NCI-H1694 treated with DMSO at 0.1 percent for 48 hours (cell line): ENCODE data around the gene ABCC1.
"Not testable (repeated sequence)": the region's sequence is repeated elsewhere in the genome, so short reads cannot be mapped to it uniquely, and the experiment has no call there.

ENCODE experiments used
- DNase-seq: peaks from one replicate; lab custom pipeline; 2025; lab: John Stamatoyannopoulos, UW

Gene ABCC1

DNA sequence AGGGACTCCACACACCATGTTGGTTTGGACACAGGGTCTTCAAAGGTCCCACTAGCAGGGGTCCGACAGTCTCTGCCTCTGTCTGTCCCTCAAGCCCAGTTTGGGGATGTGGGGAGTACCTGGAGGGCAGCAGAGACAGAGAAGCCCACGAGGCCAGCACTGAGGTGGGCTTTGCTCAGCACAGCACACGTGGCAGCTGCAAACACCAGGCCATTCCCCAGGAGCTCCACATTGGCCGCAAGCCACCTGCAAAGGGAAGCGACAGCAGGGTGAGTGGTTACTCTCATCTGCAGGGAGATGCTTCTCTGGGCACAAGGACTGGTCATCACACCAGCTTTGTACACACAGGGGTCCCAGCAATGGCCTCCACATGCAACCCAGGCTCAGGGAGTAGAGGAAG, 211.9 kb downstream of the ABCC1 start:
- no peak for DNase-seq

DNA sequence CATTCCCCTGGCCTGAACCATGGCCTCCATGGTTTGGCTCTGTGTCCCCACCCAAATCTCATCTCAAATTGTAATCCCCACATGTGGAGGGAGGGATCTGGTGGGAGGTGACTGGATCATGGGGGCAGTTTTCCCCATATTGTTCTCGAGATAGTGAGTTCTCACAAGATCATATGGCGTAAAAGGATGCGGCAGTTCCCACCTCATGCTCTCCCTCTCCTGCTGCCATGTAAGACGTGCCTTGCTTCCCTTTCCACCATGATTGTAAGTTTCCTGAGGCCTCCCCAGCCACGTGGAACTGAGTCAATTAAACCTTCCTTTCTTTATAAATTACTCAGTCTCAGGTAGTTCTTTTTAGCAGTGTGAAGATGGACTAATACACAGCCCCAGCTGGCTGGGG, 212.4 kb downstream of the ABCC1 start:
- DNase-seq = not testable (repeated sequence)

DNA sequence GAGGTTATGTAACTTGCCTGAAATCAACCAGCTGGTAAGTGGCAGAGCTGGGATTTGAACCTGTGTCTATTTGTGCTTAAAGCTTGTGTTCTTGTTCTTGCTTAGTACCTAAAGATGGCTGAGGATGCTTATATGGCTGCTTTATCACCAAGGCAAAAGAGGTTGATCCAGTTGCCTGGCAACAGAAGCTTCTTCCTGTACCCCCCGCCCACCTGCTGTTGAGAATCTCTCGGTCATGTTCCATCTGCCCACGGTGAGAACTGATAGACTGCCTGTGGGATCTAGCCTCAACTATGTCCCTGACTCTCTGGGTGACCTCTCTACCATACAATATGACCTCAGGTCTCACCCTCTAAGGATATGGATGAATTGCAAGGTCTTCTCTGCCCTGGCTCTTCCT, 213.2 kb downstream of the ABCC1 start:
- DNase-seq = no peak

DNA sequence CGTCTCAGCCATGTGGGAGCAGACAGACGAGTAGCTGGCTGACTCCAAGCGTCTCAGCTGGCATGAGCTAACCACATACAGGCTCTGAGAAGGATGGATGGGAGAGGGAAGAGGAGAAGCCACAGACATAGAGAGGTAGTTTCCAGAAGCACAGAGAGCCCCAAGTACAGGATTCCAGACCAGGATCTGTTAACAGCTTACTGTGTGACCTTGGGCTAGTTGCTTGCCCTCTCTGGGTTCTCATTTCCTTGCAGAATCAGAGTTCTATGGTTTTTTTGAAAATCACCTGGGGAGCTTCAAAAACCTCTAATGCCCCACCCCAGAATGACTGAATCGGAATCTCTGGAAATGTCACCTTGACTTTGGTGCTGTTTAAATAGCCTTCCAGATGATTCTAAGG, 213.7 kb downstream of the ABCC1 start:
- no peak for DNase-seq

DNA sequence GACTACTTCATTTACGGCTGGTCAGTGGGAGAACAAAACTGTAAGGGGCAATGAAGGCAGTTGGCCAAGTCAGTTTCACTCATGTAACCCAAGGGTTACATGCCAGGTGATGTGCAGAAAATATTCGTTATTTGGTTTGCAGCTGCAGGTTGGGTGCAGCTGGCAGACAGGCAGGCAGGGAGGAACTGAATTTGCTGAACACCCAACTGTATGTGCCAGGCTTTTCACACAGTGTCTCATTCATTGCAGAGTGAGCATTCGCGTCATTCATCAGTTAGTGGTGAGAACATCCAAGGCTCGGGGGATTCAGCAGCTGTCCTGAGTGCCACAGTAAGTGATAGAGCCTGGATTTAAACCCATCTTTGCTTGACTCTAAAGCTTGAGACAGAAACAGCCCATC, 214.2 kb downstream of the ABCC1 start:
- no peak for DNase-seq

DNA sequence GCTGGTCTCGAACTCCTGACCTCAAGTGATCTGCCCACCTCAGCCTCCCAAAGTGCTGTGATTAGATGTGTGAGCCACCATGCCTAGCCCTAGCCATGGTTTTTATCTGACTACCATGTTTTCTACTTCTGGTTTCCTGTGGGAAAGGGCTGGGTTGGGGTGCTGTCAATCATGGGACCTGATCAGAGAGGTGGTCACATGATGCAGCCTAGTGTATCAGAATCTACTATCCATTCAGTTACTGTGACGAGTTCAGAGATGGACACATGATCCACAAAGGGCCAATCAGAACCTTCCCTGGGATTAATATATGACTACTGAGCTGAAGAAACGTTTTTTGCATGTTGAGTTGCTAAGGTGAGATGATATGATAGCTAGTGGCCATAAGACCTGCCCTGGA, 214.8 kb downstream of the ABCC1 start:
- DNase-seq = no peak

DNA sequence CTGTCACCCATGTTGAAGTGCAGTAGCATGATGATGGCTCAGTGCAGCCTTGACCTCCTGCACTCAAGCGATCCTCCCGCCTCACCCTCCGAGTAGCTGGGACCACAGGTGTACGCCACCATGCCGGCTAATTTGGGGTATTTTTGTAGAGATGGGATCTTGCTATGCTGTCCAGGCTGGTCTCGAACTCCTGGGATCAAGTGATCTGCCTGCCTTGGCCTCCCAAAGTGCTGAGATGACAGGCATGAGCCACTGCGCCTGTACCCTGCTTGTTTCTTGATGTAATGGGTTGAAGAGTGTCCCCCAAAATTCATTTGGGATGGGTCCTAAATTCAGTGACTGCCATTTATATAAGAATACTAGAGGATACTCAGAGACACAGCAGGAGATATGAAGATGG, 216.7 kb downstream of the ABCC1 start:
- no peak for DNase-seq

DNA sequence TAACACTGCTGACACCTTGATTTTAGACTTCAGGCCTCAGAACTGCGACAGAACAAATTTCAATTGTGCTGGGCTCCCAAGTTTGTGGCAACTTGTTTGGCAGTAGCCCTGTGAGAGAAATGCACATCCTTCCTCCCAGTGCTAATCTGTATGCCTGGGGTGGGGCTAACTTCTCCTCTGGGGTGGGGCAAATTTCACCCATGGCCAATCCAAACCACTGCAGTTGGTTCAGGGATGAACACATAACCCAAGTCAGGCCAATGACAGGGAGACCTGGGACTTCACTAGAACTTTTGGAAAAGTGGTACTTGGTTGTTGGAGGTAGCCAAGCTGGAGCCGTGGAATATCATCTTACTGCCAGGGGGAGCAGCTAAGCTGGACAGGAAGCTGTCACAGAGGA, 217.5 kb downstream of the ABCC1 start:
- no peak for DNase-seq

DNA sequence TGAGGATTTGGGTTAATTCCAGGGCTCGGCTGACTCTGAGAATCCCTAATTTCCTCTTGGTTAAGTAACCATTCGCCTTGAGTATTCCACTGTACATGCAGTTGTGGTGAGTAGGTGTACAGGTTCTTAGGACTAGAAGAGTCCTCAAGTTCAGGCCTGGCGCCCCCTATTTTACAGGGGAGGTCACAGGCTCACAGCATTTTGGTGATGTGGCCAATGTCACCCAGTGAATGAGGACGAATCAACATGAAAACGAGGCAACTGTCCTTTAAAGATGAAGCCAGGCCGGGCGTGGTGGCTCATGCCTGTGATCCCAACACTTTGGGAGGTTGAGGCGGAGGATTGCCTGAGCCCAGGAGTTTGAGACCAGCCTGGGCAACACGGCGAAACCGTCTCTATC, 218.5 kb downstream of the ABCC1 start:
- DNase-seq = no peak

DNA sequence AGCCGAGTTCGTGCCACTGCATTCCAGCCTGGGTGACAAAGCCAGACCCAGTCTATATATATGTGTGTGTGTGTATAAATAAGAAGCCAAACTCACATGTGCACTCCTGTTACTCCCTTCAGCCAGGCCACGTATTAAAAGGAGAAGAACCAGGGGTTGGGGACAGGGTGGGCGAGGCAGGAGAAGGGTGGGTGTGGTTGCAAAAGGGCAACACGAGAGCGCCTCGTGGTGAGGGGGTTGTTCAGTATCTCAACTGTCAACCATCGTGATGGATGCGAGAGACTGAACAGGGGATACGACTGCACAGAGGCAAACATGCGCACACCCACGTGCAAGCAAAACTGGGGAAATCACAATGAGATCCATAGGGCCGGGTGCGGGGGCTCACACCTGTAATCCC, 219.0 kb downstream of the ABCC1 start:
- no peak for DNase-seq

DNA sequence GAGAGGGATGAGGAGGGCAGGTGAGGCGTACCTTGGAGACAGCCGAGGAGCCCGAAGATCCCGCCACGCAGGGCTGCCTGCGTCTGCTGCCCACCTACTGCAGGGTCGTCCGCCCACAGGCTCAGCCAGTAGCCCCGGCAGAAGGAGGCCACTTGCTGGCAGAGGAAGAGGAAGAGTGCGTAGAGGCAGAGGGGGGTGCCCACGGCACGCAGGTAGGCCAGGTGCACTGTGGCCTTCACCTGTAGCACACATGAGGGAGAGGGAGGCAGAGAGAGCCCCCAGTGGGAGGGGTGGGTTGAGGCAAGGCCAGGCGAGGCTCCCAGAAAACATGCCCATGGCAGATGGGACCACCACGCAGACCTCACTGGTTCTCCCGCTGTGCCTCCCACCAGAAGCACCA, 220.2 kb downstream of the ABCC1 start:
- no peak for DNase-seq

DNA sequence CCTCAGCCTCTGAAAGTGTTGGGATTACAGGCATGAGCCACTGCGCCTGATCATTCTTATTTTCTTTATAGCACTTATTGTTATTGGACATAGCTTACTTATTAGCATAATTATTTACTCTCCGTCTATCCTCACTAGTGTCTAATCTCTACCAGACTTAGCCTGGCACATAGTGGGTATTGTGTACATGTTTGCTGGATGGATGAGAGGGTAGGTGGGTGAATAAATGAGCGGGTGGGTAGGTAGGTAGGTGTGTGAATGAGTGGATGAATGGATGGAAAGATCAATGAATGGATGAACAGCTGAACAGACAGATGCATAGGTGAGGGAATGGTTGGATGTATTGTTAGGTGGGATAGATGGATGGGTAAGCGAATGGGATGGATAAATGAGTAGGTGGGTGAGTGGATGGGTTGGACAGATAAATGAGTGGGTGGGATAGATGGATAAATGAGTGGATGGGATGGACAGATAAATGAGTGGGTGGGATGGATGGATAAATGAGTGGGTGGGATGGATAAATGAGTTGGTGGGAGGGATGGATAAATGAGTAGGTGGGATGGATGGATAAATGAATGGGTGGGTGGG, 222.0 kb downstream of the ABCC1 start:
- DNase-seq = no peak

DNA sequence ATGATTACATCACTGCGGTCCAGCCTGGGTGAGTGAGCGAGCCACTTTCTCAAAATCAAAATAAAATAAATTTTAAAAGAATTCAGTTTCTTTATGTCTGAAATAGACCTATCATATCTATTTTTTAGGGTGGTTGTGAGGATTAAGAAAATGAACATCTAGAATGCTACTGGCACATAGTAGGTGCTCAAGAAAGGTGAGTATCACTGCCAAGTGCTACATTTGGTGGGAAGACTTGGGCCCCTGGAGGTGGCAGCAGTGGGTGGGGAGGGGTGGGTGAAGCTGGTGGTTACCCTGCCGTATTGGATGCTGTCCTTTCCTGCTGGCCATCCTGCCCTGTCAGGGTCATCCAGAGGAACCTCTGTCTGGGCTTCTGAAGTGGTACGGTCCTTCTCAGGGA, 223.6 kb downstream of the ABCC1 start:
- DNase-seq = no peak

DNA sequence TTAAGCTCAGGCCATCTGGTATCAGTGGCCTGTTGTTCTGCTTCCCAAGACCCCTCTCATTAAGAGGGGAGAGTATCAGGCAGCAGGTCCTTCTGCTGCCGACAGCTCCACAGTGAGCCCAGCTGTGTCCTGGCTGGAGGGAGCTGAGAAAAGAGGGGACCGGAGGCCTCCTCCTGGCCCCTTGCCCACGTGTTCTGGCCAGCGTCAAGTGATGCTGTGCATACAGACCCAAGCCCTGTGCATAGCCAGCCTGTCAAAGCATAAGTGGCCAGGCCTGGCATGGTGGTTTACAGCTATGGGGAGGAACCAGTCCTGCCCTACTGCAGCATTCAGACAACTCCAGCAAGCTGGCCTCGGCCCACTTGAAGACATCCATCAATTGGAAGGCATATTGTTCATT, 225.9 kb downstream of the ABCC1 start:
- DNase-seq = no peak

DNA sequence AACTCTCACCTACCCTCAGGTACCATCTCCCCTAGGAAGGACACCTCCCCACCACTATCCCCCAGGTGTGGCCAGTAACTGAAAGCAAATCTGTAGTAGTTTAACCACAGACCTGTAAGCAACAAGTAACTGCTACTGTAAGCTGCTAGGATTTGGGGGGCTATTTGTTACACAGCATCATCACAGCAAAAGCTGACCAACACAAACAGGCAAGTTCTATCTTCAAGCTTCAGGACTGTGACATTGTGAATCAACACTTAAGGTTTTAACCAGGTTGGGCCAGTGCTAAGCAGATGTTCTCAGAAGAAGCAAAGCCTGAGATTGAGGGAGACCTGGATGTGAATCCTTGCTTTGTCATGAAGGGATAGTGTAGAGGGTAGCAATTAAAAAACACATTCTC, 226.9 kb downstream of the ABCC1 start:
- DNase-seq = no peak

DNA sequence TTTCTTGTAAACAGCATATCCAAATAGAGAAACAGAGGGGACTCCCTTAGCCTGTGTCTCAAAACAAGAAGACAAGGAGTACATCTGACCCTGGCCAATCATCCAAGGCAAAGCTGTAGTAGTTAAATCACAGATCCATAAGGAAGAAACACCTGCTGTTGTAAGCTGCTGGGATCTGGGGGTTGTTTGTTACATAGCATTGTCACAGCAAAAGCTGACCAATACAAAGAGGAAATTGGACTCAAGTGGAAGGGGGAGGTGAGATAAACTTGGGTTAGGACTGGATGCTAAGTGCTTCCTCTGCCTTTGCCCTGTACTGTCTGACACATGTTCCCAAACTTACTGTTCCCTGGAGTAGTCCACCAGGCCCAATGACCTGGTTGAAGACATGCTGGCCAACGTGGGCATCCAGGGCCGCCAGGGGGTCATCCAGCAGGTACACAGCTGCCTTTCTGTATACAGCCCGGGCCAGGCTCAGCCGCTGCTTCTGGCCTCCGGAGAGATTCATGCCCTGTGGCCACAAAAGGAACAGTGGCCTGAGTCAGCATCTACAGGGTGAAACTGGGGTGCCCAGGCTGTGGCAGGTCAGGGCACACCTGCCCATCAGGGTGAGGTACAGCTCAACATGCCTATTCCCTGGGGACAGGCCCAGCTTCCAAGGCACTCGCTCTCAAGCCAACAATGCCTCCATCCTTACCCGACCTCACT, 229.2 kb downstream of the ABCC1 start:
- no peak for DNase-seq

DNA sequence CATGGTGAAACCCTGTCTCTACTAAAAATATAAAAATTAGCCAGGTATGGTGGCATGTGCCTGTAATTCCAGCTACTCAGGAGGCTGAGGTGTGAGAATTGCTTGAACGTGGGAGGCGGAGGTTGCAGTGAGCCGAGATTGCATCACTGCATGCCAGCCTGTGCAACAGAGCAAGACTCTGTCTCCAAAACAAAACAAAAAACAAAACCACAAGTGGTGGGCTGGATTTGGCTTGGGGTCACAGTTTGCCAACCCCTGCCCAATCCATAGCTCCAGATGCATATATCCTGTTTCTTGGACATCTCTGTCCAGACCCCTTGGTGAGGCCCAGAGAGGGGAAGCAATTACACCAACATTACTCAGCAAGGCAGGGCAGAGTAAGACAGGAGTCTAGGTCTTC, 232.3 kb downstream of the ABCC1 start:
- DNase-seq = not testable (repeated sequence)

DNA sequence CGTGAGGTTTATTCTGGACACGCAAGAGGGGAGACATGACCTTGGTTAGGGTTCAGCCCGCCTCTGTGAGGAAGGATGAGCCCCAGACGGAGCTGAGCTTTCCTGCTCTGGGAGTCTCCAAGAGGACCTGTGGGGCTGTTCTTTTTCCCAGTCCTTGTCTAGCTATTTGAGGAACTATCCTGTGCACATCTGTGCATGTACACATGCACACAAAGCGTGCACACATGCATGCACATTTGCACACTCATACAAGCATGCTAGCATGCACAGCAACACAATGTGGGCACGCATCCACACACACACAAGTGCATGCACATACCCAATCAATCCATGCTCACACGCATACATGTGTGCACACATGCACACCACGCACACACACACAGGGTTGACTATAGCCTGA, 233.5 kb downstream of the ABCC1 start:
- DNase-seq = no peak

DNA sequence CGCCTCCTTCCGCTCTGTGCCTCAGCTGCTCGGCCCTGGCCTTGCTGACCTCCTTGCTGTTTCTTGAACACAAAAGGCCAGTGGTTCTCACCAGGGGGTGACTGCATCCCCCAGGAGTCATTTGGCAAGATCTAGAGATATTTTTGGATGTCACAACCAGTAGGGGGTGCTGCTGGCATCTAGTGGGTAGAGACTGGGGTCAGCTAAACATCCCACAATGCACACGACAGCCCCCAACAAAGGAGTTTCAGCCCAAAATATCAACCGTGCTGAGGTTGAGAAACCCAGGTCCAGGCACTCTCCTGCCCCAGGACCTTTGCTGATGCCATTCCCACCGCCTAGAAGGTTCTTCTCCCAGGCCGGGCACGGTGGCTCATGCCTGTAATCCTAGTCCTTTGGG, 234.1 kb downstream of the ABCC1 start:
- no peak for DNase-seq

DNA sequence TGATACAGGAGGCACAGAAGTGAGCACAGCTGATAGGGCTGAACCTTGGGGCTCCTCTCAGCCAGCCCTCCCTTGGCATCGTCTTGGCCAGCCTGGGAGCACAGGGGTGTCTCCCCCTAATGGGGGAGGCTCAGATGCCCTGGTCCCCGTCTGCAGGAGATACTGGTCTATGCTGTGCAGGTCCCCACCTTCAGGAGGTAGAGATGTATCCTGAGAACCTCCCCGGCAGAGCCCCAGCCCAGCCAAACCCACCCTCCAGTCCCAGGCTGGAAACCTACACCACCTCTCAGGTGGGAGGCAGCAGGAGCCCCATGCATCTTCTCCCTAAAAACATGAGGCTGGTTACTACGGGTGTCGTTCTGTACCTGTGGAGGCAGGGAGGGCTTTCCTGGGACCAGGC, 235.2 kb downstream of the ABCC1 start:
- no peak for DNase-seq

DNA sequence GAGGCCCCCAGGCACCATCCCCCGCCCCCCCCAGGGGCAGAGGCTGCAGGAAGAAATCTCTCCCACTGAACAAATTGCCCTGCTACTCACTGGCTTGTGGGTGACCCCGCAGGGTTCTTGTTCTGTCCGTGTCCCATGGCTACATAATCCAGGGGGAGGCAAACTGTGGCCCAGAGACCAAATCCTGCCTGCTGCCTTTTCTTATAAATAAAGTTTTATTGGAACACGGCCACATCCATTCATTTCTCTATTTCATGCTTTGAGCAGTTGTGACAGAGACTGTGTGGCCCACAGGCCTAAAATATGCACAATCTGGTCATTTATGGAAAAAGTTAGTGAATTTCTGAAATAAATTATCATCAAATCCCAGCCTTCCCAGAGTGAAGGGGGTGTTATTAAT, 235.7 kb downstream of the ABCC1 start:
- DNase-seq = no peak

DNA sequence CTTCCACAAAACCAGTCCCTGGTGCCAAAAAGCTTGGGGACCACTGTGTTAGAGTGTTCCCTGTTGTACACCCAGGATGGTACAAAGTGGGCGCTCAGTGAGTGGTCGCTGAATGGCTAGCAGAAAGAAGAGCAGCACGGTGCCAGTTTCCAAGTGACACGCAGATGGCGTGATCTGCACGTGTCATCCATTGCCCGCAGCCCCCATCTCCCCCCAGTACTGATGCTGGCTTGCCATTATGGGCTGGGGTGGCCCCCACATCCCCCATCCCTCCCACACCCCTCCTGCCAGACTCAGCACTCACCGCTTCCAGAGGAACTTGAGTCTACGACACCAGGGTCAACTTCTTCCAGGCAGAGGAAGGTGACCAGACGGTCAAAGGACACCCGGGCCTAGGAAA, 237.4 kb downstream of the ABCC1 start:
- no peak for DNase-seq

DNA sequence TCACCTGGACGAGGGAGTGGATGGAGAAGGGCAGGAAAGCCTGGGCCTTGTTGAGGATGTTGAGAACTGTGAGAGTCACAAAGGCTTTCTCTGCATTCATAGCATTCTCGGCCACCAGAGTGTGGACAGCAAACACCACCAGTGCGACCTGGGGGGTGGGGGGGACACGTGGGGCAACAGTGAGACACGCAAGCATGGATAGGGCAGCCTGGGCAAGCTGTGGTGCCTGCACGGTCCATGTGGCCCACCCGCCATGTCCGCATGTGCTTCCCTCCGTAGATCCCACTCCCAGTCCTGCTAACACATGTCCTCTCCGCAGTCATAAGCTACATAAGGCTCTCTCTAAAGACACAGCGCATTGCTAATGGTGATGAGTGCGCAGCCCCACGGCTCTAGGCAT, 239.4 kb downstream of the ABCC1 start:
- no peak for DNase-seq

DNA sequence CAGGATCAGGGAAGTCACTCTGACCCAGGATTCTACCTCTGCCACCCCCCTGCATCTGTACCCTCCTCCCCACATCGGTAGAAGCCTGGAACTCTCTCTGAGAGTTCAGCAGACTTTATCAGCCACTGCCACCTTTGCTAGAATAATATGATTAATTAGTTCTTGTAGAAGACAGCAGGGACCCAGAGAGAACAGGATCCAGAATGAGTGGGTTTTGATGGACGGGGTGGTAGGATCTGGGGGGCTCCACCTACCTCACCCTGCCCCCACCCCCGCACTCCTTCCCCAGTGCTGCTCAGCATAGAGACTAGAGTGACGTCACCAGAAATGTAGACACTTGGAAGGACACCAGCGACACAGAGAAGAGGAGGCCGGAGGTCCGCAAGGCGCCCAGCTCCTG, 240.4 kb downstream of the ABCC1 start:
- no peak for DNase-seq
